K562 (cell line): ENCODE data around the gene NLRP9. TPM values are rescaled to one million over a fixed set of nuclear protein-coding genes. Genes with fewer than 3 reads are reported as not detected.

Source experiments
- ATAC-seq: fragments of 200-7000 bp; cut with Tn5 transposase; 3 replicates; pipeline ENCODE4 v1.9.1; 2020; ENCODE audit warnings: moderate library complexity
- BruUV-seq: library from RNA; stranded (reverse); fragments of 400-500 nt; replicated peaks from 2 replicates; lab custom pipeline; 2021; lab: Mats Ljungman, UMichigan
- CTCF ChIA-PET: fragments of 300-600 bp; formaldehyde crosslinking; extraction: SDS; loops from one replicate; lab custom pipeline; 2021; ENCODE audit warnings: low intra/inter-chr PET ratio; lab: Yijun Ruan, JAX
- POLR2A ChIA-PET: fragments of 300-600, 350-650 bp; sonication (Branson Sonifier 250); formaldehyde crosslinking; extraction: SDS; loops from one replicate; lab custom pipeline; 2021; ENCODE audit warnings: antibody characterized with exemption, inconsistent platforms; lab: Yijun Ruan, JAX
- DNase-seq, 4 experiments: peaks; one replicate each; pipeline versions ENCODE4 v3.0.0 to v3.0.0-alpha.2; 2011 to 2018; ENCODE audit warnings: low spot score in 3 of 4, mixed read lengths in 3 of 4; ENCODE audit errors: extremely low read depth in 1 of 4
- FAIRE-seq: peaks from 2 replicates; lab custom pipeline; 2011; peaks lifted over from hg19 to GRCh38; lab: Jason Lieb, UNC
- H2AFZ ChIP-seq: 2 replicates; pipeline ENCODE4 v1.6.0; 2011; ENCODE audit warnings: low read depth, low read length, control low read depth, inconsistent platforms
- H3K27ac ChIP-seq: fragments of 200-600 bp; 3 replicates; pipeline ENCODE4 v1.8.0; 2011; ENCODE audit warnings: low read depth, mild to moderate bottlenecking, control low read depth, inconsistent platforms, low read length, moderate library complexity, mixed read lengths; ENCODE audit errors: extremely low read depth
- H3K27me3 ChIP-seq, 2 experiments: fragments of 300-600 bp in 1 of 2; 2 replicates in 1 of 2; 3 replicates in 1 of 2; pipeline versions ENCODE4 v1.6.0 to v1.8.0; 2011; ENCODE audit warnings: inconsistent platforms in 2 of 2, low read length in 2 of 2, mild to moderate bottlenecking in 1 of 2, mixed read lengths in 1 of 2, moderate library complexity in 1 of 2; ENCODE audit not compliant: control insufficient read depth in 2 of 2, insufficient read depth in 2 of 2
- H3K36me3 ChIP-seq: fragments of 300-600 bp; 3 replicates; pipeline ENCODE4 v1.8.0; 2011; ENCODE audit warnings: mild to moderate bottlenecking, low read length, inconsistent platforms; ENCODE audit not compliant: control insufficient read depth, insufficient read depth
- H3K4me1 ChIP-seq, 2 experiments: fragments of 200-600 bp in 1 of 2; replicated peaks in 1 of 2; 2 replicates in 1 of 2; 3 replicates in 1 of 2; pipeline versions ENCODE4 v1.5.1 to v1.8.0; 2011; ENCODE audit warnings: inconsistent platforms in 2 of 2, low read length in 2 of 2, mild to moderate bottlenecking in 1 of 2, mixed read lengths in 1 of 2, moderate library complexity in 1 of 2; ENCODE audit not compliant: control insufficient read depth in 2 of 2, insufficient read depth in 2 of 2
- H3K4me2 ChIP-seq: 2 replicates; pipeline ENCODE4 v1.6.1; 2011; ENCODE audit warnings: low read length, control low read depth, inconsistent platforms, mixed read lengths; ENCODE audit not compliant: insufficient read depth
- H3K4me3 ChIP-seq: fragments of 200-600 bp; sonication (generic), shearing (Covaris generic); 2 replicates; pipeline ENCODE4 v1.5.1; 2016; ENCODE audit warnings: control low read depth, inconsistent platforms
- H3K79me2 ChIP-seq: fragments of 200-600 bp; 3 replicates; pipeline ENCODE4 v1.8.0; 2011; ENCODE audit warnings: low read length, inconsistent platforms; ENCODE audit not compliant: control insufficient read depth, insufficient read depth
- H3K9ac ChIP-seq, 2 experiments: 2 replicates each; pipeline versions ENCODE4 v1.6.0 to v1.6.1; 2011; ENCODE audit warnings: low read depth in 2 of 2, low read length in 2 of 2, control low read depth in 1 of 2, inconsistent platforms in 1 of 2, mild to moderate bottlenecking in 1 of 2, mixed read lengths in 1 of 2; ENCODE audit not compliant: insufficient read depth in 1 of 2
- H3K9me1 ChIP-seq: one replicate; pipeline ENCODE4 v1.6.0; 2011; ENCODE audit warnings: inconsistent platforms, mild to moderate bottlenecking, low read length, moderate library complexity; ENCODE audit not compliant: control insufficient read depth, insufficient read depth
- H3K9me3 ChIP-seq: replicated peaks from 2 replicates; pipeline ENCODE4 v1.5.1; 2011; ENCODE audit warnings: low read depth, low read length, inconsistent platforms; ENCODE audit not compliant: control insufficient read depth, insufficient read depth
- H4K20me1 ChIP-seq: replicated peaks from 2 replicates; pipeline ENCODE4 v1.6.1; 2011; ENCODE audit warnings: low read length, inconsistent platforms, mixed read lengths; ENCODE audit not compliant: control insufficient read depth, insufficient read depth
- ILF3 ChIP-seq: fragments of 450-650 bp; IDR thresholded peaks from 2 replicates; pipeline ENCODE4 v1.6.1; 2018; ENCODE audit warnings: antibody characterized with exemption, mild to moderate bottlenecking, moderate library complexity, borderline replicate concordance
- MLLT1 ChIP-seq, 2 experiments: fragments of 450-650 bp; IDR thresholded peaks; 2 replicates each; pipeline ENCODE4 v1.6.1; 2016
- POLR2G ChIP-seq: fragments of 200-400 bp; formaldehyde crosslinking; IDR thresholded peaks from 2 replicates; pipeline ENCODE4 v1.6.1; 2017; ENCODE audit warnings: low read depth, mild to moderate bottlenecking, antibody characterized with exemption, low read length, moderate library complexity
- SUPT5H ChIP-seq: fragments of 450-650 bp; IDR thresholded peaks from 2 replicates; pipeline ENCODE4 v1.6.1; 2016
- ZNF561 ChIP-seq: fragments of 450-650 bp; formaldehyde crosslinking; conservative IDR thresholded peaks from 2 replicates; pipeline ENCODE4 v1.4.0; 2020; ENCODE audit warnings: mild to moderate bottlenecking, moderate library complexity
- WGBS: fragments of 100-300 bp; shearing (Covaris generic); methylation state at CpG from one replicate; pipeline ENCODE4 v1.1.6; 2016; ENCODE audit warnings: low coverage, mixed read lengths; ENCODE audit not compliant: insufficient coverage; ENCODE audit errors: missing lambda C conversion rate; 5-methylcytosine and 5-hydroxymethylcytosine counted together
- in situ Hi-C: fragments of 300-500 bp; cut with MboI; formaldehyde crosslinking; loops from 4 replicates; pipeline ENCODE4 v1.15.0; 2018; ENCODE audit warnings: inconsistent platforms, mixed read lengths
- intact Hi-C: fragments of 100-400 bp; cut with micrococcal nuclease; formaldehyde crosslinking; loops from 2 replicates; pipeline ENCODE4 v1.14.2; 2022
- polyA plus RNA-seq, 8 experiments: library from polyadenylated mRNA; depleted of rRNA in 4 of 8; stranded (reverse) in 5 of 8; unstranded in 3 of 8; fragments of >200 nt; fragmentation: Nextera tagmentation in 2 of 8; fragmentation: Illumina TruSeq in 1 of 8; extraction: Ambion mirVana in 2 of 8; extraction: Trizol in 1 of 8; gene quantifications; 2 replicates each; pipeline versions ENCODE4 v1.2.1 to v1.2.3, GENCODE V29; 2011 to 2014; ENCODE audit warnings: inconsistent platforms in 1 of 8, missing spikeins in 1 of 8
- total RNA-seq, 7 experiments: library from RNA; depleted of rRNA in 6 of 7; stranded (reverse); fragments of >200 nt in 6 of 7; fragmentation: Illumina TruSeq in 2 of 7; extraction: Trizol in 2 of 7; gene quantifications; 2 replicates each; pipeline versions ENCODE4 v1.2.1 to v1.2.3, GENCODE V29; 2011 to 2021; ENCODE audit warnings: low replicate concordance in 1 of 7

NLRP9 gene
- total and polyA plus RNA-seq, 9 of the 15 experiments (the other 6 are each of a cell fraction or from before 2014, with no cell fraction given) = not detected

GRCh38 chr19:55669418-55670279, 68.6 kb downstream of the NLRP9 start:
- no peak overlapping the region for H2AFZ ChIP-seq
- no peaks in the 10 kb centered on the region for H3K27me3 ChIP-seq
- TF ChIP-seq MLLT1 (IDR thresholded peaks at IDR 0.05) (0 out of 4 replicates have a peak, but pooled peaks of 1 of the 2 experiments have one; percentile 24), SUPT5H (peak; percentile 28; the same call in 1 of the 2 replicates), POLR2G (peak; percentile 49), ILF3 (no peak), ZNF561 (CRISPR knock-in tag) (no peak)
- in situ Hi-C loops (no loop called here), intact Hi-C loops (no loop called here)
- no peak for DNase-seq
- peaks cover 93% of the 10 kb centered on the region for H3K36me3 ChIP-seq
- POLR2A ChIA-PET = interaction anchor here (1.1 to 3.1 kb wide), 2 partner anchors 13 to 15 kb away, joined by 6 to 11 read pairs; partner anchors contain the start of gene U2AF2
- CTCF ChIA-PET = no interaction called here
- no peaks in the 10 kb centered on the region for H3K9me3 ChIP-seq
- peaks cover 53% of the 10 kb centered on the region for H4K20me1 ChIP-seq
- no peak for FAIRE-seq
- H3K4me2 ChIP-seq = no peak overlapping the region
- peaks cover 83% of the 10 kb centered on the region for H3K79me2 ChIP-seq
- H3K9me1 ChIP-seq = peaks cover 5% of the 10 kb centered on the region
- H3K27ac ChIP-seq = no peak overlapping the region
- peaks cover 25 to 43% of the 10 kb centered on the region in 2 experiments for H3K4me1 ChIP-seq
- ATAC-seq = no peak
- no peak overlapping the region for H3K9ac ChIP-seq
- 91% methylated on average over 33 of the region's 43 CpGs for WGBS
- H3K4me3 ChIP-seq = no peak overlapping the region
- no TSS peak for BruUV-seq
